Adrenal gland (tissue), 5 donors: Measurements from ENCODE around the gene ZNF618.

Source experiments
- CTCF ChIP-seq, 6 experiments: fragments of 450-650 bp in 4 of 6; fragments of 200-600 bp in 2 of 6; sonication (generic) in 1 of 6; IDR thresholded peaks; 1 replicate in 5 of 6; 2 replicates in 1 of 6; pipeline versions ENCODE4 v1.5.1 to v1.8.0; 2016 to 2021; ENCODE audit warnings: antibody characterized with exemption in 6 of 6, mild to moderate bottlenecking in 2 of 6, moderate library complexity in 1 of 6
- POLR2A ChIP-seq, 2 donors: fragments of 450-650 bp; IDR thresholded peaks; one replicate each; pipeline ENCODE4 v1.6.1; 2017; ENCODE audit warnings: antibody characterized with exemption in 2 of 2, mild to moderate bottlenecking in 2 of 2, moderate library complexity in 1 of 2
- donor health status: DM: no; HTN: no; CAD: no.

GRCh38 chr9:113882636-113883164 is 6.6 kb downstream of the ZNF618 start:
- no peak for TF ChIP-seq CTCF (IDR thresholded peaks at IDR 0.05)
- no peak for TF ChIP-seq POLR2A (IDR thresholded peaks at IDR 0.05)
